ENCODE measurements around the gene HTR2C.

GRCh38 chrX:114615765-114616164 is 31.9 kb downstream of the HTR2C start:
- TF ChIP-seq POLR2A (IDR thresholded peaks at IDR 0.05; ENCODE audit: low read depth, low read length) (no peak), TAF1 (IDR thresholded peaks at IDR 0.05; ENCODE audit: borderline replicate concordance, low read depth, low read length) (no peak)

All from GM12892 (cell line).